HG03439 (cell line): ENCODE results near the gene MSI2.

ENCODE experiments used
- ATAC-seq: cut with Tn5 transposase; IDR thresholded peaks from one replicate; pipeline ENCODE4 v1.9.1; 2021; ENCODE audit warnings: mild to moderate bottlenecking, moderate library complexity; ENCODE audit not compliant: unreplicated experiment

MSI2 gene

DNA sequence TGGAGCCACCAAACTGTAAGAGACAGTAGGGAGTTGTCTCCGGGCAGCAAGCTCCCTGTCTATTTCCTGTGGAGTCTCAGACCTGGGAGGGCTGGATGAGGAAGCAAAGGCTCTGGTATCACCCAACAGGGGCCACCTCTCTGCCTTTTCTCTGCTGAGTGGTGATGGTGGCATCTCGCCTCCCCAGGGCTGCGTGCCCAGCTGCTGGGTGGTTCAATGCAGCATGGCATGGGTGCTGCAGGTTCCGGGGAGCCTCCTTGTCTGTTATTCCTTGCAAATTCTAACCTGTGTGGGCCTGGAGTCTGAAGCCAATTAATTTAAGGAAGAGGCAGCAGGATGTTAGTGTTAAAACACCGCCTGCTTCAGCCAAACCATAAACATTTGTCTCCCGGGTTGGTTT lies 410.6 kb downstream of the MSI2 start:
- ATAC-seq: no peak

GRCh38 chr17:57667461-57667923 lies 411.2 kb downstream of the MSI2 start:
- ATAC-seq: no peak

DNA sequence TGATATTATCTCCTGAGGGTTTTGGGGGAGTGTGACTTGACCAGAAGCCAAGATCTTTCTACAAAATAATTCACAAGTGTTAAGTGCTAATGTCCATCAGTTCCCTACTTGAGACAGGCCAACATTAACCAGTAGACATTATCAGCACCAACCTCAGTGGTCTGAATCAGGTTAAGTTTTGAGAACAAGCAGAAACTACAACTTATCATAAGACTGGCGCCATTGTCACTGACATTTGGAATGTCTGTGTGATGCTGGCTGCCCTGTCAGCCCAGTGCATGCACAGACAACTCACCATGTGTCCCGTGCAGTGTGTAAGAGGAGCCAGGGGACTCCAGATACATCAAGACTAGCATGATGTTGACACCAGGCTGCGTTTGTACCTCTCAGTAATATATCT lies 412.0 kb downstream of the MSI2 start:
- no peak for ATAC-seq

- no peak for ATAC-seq
These were observed 413.6 kb downstream of the MSI2 start for GRCh38 chr17:57669671-57670529.

GRCh38 chr17:57670769-57671569 lies 414.6 kb downstream of the MSI2 start:
- ATAC-seq: no peak

GRCh38 chr17:57671667-57672632 lies 415.6 kb downstream of the MSI2 start:
- no peak for ATAC-seq

DNA sequence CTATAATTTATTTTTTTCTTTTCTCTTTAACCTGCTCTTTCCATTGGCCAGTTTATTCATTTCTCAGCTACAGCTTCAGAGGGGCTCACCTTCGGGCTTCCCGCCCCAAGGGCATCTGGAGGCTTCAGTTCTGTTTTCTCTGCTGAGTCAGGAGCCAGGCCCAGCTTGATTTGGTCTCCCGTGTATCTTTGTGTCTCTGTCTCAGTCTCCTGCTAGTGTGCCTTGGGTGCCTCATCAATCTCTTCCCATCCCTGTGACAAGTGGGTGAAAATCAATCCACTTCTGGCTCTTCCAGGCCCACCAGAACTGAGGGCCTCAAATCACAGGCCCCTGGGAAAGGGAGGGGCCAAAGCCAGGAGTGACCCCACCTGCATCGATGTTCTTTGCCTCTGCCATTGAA lies 416.6 kb downstream of the MSI2 start:
- ATAC-seq: no peak

GRCh38 chr17:57674894-57675293 lies 418.6 kb downstream of the MSI2 start:
- no peak for ATAC-seq

GRCh38 chr17:57675427-57676387 lies 419.4 kb downstream of the MSI2 start:
- no peak for ATAC-seq

- ATAC-seq: no peak
These were observed 420.2 kb downstream of the MSI2 start for GRCh38 chr17:57676543-57676942.

GRCh38 chr17:57677301-57677700 lies 421.0 kb downstream of the MSI2 start:
- ATAC-seq: no peak

DNA sequence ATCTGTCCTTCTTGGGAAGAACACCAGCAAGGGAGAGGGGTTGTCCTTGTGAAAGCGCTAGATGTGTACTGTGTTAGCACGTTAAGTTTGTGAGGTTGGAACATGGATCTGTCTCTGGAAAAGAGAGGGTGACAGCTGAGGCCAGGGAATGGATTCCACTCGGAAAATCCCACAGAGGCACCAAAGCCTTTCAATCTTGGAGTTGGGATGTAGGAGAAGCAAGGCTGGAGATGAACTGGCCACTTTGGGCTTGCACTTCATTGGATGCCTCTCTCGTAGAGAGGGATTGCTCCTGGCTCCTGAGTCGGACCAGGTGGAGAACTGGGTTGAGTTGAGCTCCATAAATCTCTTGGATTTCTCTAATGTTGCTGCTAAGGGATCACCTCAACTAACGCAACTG lies 421.5 kb downstream of the MSI2 start:
- no peak for ATAC-seq

- no peak for ATAC-seq
These were observed 422.1 kb downstream of the MSI2 start for GRCh38 chr17:57678393-57678792.

DNA sequence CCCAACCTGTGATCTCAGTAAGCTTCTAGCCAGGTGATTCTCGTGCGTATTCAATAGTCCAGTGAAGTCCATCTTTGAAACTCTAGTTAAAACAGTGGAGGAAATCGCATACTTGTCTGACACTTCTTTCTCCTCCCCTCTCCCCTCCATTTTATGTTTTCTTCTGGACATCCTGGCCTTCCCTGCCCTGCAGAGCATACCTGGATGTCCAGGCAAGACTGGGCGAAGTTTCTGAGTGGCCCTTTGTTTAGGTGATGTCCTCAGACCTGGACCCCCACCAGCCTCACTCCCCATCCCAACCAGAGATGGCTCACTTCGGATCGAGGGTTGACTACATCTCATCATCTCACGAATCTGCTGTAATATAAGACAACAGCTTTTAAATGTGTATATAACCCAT lies 423.0 kb downstream of the MSI2 start:
- no peak for ATAC-seq

DNA sequence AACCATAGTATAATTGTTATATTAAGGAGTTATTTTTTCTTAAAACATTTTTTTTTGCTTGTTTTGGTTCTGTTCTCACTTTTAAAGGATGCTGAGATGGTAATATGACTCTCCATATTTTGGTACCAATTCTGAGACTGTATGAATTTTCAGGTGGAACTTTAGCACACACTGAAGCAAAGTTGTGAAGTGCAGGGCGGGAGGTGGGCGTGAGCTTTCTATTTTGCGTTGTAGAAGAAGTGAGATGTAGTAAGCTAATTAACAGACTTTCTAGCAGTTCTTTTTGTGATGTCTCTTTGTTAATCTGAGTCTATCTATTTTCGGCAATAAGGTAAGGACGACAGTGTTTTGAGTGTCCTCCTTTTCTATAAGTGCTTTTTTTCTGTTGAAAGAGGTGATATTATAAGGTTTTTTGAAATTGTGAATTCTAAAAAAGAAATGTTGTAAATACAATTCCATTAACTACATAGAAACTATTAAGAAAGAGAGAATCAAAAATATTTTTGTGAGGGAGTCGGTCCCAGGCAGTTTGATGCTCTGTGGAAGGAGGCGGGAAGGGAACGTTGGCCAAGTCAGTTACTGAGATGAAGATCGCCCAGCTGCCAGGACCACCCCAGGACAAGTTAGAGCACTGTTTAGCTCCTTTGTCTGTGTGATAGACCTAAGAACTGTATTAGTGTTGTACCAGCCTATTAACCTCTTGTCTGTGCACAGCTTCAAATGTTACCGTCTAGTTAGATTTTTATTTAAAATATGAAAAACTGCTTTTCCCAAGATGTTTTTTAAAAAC lies 423.8 kb downstream of the MSI2 start:
- ATAC-seq: no peak

GRCh38 chr17:57682701-57683100 lies 426.4 kb downstream of the MSI2 start:
- ATAC-seq: no peak

- ATAC-seq: no peak
These were observed 428.6 kb downstream of the MSI2 start for GRCh38 chr17:57684711-57685498.

DNA sequence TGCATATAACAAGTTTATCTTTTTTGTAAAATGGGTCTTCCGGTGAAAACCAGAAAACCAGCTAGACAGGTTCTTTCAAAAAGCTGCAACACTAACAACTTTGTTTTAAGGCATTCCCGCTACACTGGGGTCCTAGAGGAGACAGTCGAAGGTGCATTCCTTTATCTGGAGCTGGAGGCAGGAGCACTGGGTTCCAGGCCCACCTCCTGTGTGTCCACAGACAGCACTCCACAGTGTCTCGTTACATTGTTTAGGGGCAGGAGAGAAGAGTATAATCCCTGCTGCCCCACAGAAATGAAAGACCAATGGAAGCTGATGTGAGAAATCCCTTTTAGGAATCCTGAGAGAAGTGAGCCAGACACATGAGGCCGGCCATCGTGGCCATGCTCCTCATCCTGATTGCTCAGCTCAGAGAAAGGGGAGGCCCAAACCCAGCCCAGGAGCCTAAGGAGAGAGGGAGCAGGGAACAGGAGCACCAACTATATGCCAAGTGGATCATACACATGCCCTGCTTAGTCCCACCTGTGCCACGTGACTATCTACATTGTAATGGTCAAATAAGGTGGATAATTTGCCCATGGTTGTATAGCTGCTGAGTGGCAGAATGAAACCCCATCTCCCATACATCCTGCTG lies 429.3 kb downstream of the MSI2 start:
- no peak for ATAC-seq
